ENCODE results near the gene PORCN.

- TF ChIP-seq CTCF (IDR thresholded peaks at IDR 0.05) = no peak
- TF ChIP-seq POLR2A (IDR thresholded peaks at IDR 0.05) = no peak
These were observed 49.3 kb upstream of the PORCN start for GRCh38 chrX:48459483-48459882.

All from ovary (tissue), 3 donors.